HL-60/S4 treated with phorbol 12-myristate 13-acetate at 8.2 ng/mL for 4 days and 3 days (cell line): Measurements from ENCODE around the gene ADGRE3.
"Not testable (repeated sequence)": the region's sequence is repeated elsewhere in the genome, so short reads cannot be mapped to it uniquely, and the experiment has no call there.

ENCODE experiments used
- in situ Hi-C: fragments of 300-500 bp; cut with MboI; formaldehyde crosslinking; loops from 2 replicates; pipeline ENCODE4 v1.15.0; 2022; ENCODE audit warnings: low sequenced_read_pairs

ADGRE3 gene

DNA sequence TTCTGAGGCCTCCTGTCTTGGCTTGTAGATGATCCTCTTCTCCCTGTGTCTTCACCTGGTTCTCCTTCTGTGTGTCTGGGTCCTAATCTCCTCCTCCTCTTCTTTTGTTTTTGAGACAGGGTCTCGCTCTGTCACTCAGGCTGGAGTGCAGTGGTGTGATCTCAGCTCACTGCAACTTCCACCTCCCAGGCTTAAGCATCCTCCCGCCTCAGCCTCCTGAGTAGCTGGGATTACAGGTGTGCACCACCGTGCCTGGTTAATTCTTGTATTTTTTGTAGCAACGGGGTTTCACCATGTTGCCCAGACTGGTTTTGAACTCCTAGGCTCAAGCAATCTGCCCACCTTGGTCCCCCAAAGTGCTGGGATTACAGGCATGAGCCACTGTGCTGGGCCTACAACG, 62.4 kb downstream of the ADGRE3 start:
- in situ Hi-C loops, result not testable (repeated sequence)

DNA sequence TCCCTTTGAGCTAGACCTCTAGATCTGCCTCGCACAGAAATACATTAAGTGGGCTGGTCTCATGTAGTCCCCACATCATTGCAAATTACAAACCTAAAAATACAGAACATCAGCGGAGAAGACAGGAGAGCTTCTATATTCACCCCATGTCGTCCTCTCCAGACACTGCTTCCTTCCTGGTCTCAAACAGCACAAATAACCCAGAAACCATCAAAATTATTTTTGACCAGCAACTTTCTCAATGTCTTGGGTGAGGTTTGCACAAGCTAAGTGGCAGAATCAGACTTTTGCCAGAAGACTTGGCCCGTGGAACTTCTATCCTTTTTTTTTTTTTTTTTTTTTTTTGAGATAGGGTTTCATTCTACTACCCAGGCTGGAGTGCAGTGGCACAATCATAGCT, 63.6 kb downstream of the ADGRE3 start:
- in situ Hi-C loops, result no loop called here

DNA sequence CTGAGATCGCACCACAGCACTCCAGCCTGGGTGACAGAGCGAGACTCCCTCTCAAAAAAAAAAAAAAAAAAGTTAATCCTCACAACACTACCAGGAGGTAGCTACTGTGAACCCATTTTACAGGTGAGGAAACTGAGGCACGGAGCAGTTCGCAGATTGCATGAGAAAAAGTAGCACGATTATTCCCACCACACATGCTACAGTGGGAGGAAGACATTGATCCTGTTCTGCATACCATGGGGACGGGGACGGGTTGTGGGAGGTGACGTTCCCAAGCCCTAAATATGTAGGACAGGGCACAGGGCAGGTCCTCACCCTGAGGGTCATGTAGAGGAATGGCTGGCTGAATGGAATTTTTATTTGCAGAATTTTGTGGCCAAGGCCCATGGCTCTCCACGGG, 68.0 kb downstream of the ADGRE3 start:
- in situ Hi-C loops, result no loop called here

DNA sequence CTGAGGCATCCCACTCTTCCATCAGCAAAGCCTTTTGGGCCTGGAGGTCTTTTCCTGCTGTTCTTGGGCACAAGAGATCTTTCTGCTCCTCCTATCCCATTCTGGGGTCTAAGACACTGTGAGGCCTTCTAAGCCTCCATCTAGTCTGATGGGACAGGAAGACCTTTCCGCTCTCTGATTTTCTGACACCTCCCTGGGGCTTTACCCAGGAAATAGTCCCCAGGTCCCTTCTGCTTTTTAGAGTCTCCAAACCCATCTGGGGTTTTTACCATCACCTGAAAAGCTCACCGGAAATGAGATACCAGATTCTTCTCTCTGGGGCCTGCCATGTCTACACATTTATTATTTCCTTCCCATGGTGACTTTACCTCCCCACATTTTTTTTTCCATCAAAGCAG, 70.7 kb downstream of the ADGRE3 start:
- in situ Hi-C loops, result no loop called here

DNA sequence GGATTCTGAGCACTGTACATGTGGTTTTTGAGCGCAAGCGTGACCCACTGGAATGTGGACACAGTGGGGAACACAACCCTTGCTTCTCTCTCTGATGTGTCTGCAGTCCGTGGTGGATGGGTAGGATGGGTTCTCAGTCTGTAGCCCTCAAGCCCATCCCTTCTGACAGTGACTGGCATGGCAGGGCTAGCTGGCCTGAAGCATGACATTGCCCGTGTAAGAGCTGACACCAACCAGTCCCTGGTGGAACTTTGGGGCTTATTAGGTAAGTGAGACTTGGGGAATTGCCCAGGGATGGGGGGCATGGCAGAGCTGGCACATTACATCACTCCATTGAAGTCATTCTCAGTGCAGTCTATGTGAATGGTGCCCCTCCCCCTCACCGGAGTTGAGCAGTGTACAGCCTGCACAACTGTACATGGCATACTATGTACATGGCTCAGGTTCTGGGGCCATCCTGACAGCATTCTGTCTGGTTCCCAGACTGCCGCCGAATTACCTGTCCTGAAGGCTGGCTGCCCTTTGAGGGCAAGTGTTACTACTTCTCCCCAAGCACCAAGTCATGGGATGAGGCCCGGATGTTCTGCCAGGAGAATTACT, 75.0 kb downstream of the ADGRE3 start:
- in situ Hi-C loops, result no loop called here

DNA sequence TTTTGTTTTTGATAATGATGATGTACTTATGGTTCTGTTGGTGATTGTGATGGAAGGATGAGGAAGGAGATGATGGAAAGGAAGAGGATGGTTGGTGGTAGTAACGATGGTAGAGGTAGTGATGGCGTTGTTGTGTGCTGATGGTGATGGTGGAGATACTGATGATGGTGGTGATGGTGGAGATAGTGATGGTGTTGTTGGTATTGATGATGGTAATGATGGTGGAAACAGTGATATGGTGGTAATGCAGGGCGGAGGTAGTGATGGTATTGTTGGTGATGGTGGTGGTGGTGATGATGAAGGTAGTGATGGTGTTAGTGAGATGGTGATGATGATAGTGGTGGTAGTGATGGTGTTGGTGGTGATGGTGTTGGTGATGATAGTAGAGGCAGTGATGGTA, 79.1 kb downstream of the ADGRE3 start:
- in situ Hi-C loops, result no loop called here

DNA sequence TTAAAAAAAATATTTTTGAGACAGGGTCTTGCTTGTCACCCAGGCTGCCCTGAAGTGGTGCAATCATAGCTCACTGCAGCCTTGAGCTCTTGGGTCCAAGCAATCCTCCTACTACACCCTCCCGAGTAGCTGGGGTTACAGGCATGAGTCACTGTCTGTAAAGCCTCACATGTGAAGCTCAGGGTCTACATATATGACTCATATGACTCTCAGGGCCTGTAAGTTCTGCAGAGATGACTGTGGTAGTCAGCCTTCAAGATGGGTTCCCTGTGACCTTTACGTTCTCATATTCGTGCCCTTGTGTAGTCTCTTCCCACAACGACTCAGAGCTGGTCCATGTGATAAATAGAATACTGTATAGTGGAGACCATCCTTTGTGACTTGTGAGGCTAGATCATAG, 85.2 kb downstream of the ADGRE3 start:
- in situ Hi-C loops, result not testable (repeated sequence)

DNA sequence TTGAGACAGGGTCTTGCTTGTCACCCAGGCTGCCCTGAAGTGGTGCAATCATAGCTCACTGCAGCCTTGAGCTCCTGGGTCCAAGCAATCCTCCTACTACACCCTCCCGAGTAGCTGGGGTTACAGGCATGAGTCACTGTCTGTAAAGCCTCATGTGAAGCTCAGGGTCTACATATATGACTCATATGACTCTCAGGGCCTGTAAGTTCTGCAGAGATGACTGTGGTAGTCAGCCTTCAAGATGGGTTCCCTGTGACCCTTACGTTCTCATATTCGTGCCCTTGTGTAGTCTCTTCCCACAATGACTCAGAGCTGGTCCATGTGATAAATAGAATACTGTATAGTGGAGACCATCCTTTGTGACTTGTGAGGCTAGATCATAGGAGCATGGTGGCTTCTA, 89.5 kb downstream of the ADGRE3 start:
- in situ Hi-C loops, result not testable (repeated sequence)

DNA sequence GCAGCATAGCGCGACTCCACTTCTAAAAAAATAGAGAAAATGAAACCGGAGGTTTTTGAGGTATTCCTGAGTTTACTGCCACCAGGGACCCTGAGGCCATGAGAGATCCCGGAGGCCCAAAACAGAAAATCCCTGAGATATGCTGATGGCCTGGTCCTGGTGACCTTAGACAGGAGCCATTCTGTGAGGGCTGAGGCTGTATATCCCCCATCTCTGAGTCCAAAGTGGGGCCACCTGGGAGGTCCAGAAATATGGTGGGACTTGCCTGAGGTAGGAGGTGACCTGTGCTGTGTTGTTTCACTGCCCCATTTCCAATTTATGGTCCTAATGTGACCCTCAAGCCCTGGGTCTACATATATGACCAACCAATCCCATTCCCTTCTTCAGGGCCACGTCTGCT, 90.3 kb downstream of the ADGRE3 start:
- in situ Hi-C loops, result not testable (repeated sequence)

DNA sequence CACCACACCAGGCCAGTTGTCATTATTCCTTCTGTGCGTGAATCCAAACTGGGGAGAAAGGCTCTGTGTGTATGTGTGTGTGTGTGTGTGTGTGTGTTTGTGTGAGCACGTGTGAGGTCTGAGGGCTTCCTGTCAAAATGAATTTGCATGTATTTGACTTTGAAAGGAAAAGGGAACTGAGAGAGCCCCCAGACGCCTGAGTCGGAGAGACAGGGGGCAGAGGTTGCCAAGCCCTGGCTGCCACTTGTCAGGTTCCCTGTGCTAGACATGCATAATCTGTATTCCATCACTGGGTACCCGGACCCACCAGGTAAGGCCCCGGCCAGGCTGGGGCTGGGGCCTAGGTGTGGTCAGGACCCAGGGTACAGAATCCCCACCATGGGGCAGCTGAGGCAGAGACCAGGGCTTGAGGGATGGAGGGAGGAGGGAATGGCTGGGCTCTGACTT, 91.7 kb downstream of the ADGRE3 start, which contains the start of gene CLEC17A:
TSS of gene CLEC17A (plus strand) at position 191 of the 447 bp plus-strand sequence. CDS start at position 268, 77 bp downstream.
- in situ Hi-C loops, result no loop called here

DNA sequence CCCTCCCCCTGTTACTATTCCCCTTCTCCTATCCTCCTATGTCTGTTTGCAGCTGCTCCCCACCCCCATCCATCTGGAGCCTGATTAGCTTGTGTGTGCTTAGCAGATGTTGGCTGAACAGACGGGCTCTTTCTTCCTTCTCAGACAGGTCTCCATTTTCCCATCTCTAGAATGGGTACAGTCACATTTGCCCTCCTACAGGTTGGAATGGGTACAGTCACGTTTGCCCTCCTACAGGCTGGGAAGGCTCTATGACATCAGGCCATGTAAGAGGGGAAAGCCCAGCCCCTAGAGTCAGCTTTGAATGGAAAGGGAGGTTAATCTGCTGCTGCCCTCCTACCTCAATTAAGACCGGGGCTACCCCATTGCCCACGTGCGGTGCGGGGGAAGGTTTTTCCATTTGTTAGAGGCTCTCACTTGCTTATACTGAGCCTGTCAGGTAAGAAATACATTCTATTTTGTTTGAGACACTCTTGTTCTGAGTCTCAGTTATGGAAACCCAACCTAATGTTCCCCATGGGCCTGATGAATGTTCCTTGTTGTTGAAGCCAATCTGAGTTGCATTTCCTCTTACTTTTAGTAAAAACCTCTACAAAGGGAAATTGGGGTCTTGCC, 93.9 kb downstream of the ADGRE3 start:
- in situ Hi-C loops, result no loop called here

DNA sequence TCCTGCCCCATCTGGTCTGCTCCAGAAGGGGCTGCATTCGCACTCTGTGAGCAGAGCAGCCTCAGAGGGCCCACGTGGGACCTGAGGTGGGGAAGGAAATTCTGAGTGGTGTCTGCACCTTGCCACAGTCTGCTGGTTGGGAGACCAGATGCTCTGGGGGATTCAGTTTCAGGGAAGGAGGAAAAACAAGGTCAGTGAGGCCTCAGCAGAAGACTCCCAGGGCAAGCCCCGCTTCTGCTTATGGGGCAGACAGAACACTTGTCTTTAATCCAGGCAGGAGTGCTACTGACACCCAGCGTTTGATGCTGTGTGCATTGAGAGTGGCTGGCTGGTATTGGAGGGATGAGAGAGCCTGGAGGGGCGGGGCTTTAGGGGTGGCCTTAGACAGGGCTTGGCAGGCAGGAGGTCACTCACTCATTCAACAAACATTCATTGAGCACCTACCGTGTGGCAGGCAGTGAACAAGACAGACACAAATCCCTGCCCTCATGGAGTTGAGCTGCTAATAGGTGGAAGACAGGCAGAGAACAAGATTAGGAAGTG, 96.7 kb downstream of the ADGRE3 start:
- in situ Hi-C loops, result no loop called here

DNA sequence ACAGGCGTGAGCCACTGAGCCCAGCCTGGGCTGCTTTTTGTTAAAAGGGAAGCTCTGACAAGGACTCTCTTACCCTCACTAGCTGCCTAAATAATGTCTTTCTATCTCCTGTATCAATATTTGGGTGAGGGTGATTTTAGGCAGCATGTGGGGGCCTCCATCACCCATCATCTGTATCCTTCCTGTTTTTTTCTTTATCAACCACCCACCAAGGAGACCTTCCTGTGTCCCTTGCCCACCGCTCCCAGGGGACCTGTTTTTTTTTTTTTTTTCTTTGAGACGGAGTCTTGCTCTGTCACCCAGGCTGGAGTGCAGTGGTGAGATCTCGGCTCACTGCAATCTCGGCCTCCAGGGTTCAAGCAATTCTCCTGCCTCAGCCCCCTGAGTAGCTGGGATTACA, 97.4 kb downstream of the ADGRE3 start:
- in situ Hi-C loops, result no loop called here

DNA sequence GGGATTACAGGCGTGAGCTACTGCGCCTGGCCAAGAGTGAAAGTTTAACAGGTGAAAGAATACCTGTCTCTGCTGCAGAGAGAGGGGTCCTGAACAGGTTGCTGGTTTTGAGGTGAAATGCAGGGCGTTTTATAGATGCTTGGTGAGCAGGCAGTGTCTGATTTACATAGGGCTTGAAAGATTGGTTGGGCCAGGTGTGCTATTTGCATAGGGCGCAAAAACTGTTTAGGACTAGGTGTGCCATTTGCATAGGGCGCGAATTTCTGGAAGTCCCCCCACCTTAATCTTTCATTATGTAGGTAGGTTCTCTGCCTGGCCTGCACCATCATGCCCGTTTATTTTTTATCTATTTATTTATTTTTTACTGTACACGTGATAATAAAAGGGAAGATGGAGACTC, 98.3 kb downstream of the ADGRE3 start:
- in situ Hi-C loops, result no loop called here

DNA sequence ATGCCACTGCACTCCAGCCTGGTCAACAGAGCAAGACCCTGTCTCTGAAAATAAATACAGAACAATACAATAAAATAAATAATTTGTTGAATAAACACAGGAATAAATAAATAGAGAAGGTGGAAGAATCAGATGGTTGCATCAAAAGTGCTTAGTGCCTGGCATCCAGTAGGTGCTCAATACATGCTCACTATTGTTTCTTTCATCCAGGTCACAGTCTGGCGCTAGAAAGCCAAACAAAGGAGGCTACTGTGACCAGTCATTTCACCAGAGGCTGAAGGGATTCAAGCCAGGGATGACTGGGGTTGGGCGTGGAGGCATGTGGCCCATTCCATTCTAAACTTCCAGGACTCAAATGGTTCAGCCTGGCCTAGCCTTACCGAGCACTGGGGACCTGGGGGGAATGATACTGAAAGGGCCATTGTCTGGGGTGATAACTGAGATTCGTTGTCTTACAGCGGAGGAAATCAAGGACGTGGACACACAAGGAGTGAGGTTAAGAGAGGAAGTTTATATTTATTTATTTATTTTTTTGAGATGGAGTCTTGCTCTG, 99.1 kb downstream of the ADGRE3 start:
- in situ Hi-C loops, result no loop called here

DNA sequence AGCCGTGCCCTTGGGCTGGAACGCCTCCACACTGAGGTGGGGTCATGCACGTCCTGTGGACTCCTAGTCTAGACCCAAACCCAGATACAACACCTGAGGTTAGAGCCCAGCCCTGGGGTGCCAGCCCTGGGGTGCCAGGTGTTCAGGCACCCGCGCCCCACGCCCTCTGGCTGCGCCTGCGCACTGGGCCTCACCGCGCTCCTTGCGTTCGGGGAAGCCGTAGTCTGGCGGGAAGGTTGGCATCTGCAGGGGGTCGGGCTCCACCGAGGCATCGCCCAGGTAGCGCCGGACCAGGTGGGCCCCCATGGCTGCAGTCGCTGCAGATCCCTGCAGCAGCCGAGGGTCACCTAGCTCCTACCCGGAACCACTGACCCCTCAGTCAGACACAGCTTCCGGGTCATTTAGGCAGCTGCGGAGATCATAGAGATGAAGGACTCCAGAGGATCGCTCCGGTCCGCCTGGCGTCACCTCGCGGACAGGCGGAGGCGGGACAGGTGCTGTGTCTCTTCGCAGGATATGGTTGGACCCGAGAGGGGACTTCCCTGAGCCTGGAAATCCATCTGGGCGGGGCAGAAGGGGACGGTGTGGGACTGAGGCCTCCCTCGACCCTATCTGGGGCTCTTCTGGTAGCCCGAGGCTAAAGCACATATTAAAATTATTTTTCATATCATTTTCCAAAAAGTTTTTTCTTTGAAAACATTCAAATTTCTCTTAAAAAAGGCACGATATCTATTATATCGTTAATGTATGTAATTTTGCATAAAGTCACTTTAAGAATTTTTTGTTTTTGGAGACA, 102.8 kb downstream of the ADGRE3 start, which contains the start of gene NDUFB7:
TSS of gene NDUFB7 (minus strand) at position 372 of the 796 bp plus-strand sequence. CDS start at position 306, 66 bp downstream.
- in situ Hi-C loops, result loop anchor here (5.0 kb wide), 1 partner anchor 115 kb away; no protein-coding TSS in a partner anchor

DNA sequence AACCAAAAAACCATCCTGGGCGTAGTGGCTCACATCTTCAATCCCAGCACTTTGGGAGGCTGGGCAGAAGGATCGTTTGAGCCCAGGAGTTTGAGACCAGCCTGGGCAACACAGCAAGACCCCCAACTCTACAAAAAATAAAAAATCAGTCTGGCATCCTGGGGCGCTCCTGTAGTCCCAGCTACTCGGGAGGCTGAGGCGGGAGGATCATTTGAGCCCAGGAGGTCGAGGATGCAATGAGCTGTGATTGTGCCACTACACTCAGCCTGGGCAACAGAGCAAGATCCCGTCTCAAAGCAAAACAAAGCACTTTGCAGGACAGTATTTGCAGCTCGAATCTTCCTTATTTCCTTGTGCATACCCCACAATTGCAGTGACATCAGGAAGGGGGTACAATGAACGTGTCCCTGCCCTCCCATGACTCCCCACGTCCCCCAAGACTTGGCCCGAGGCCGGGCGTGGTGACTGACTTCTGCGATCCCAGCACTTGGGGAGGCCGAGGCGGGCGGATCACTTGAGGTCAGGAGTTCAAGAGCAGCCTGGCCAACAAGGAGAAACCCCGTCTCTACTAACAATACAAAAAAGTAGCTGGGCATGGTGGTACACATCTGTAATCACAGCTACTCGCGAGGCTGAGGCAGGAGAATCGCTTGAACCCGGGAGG, 103.6 kb downstream of the ADGRE3 start:
- in situ Hi-C loops, result loop anchor here (5.0 kb wide), 1 partner anchor 116 kb away; no protein-coding TSS in a partner anchor
